Measurements from ENCODE around the gene SPAG16. TPM values are rescaled to one million over a fixed set of nuclear protein-coding genes. Genes with fewer than 3 reads are reported as not detected.

SPAG16 gene
- total RNA-seq, 1 experiment from 2014 or later = 17.2 TPM

- H3K4me2 ChIP-seq (ENCODE audit: low read length) = no peak overlapping the region
- intact Hi-C loops (cut with micrococcal nuclease) = loop anchor here (10.0 kb wide), 2 partner anchors 1156 to 1576 kb away; partner anchors contain the start of gene VWC2L
- TF ChIP-seq EZH2phosphoT487 (IDR thresholded peaks at IDR 0.05; ENCODE audit: borderline replicate concordance, low read length) = no peak
- no peak for TF ChIP-seq EZH2 (IDR thresholded peaks at IDR 0.05; ENCODE audit: low read length, unreplicated experiment)
- TF ChIP-seq CTCF (conservative IDR thresholded peaks at IDR 0.05; ENCODE audit: low read depth, low read length) = no peak
- no peaks in the 10 kb centered on the region for H3K36me3 ChIP-seq (ENCODE audit: low read depth, low read length)
- H4K20me1 ChIP-seq (ENCODE audit: low read length) = no peaks in the 10 kb centered on the region
- CTCF ChIA-PET = no interaction called here
- no peak overlapping the region for H3K27ac ChIP-seq (ENCODE audit: low read length)
- H3K79me2 ChIP-seq (ENCODE audit: low read length) = no peaks in the 10 kb centered on the region
- no peaks in the 10 kb centered on the region for H3K9me3 ChIP-seq (ENCODE audit: low read length)
- POLR2A ChIA-PET (ENCODE audit: unreplicated experiment) = no interaction called here
- no peaks in the 10 kb centered on the region for H3K27me3 ChIP-seq (ENCODE audit: low read length)
- no peak overlapping the region for H2AFZ ChIP-seq (ENCODE audit: low read length)
- no peaks in the 10 kb centered on the region for H3K9me2 ChIP-seq (replicated peaks; ENCODE audit: low read length)
- no peaks in the 10 kb centered on the region for H3F3A ChIP-seq (ENCODE audit: low read length, unreplicated experiment)
- H3K4me3 ChIP-seq (ENCODE audit: low read length) = no peak overlapping the region
- DNase-seq (no peak), ATAC-seq (no peak)
- H3K9ac ChIP-seq (ENCODE audit: low read length) = no peak overlapping the region
- no peaks in the 10 kb centered on the region for H3K4me1 ChIP-seq (ENCODE audit: insufficient read depth, low read length)
- no TSS peak for BruUV-seq (replicated peaks)
Measured at GRCh38 chr2:213259266-213259665, 25.0 kb upstream of the SPAG16 start.

- Histone ChIP-seq H3K27me3 (ENCODE audit: low read length) (no peaks in the 10 kb centered on the region), H3K79me2 (ENCODE audit: low read length) (no peaks in the 10 kb centered on the region), H3K9me2 (replicated peaks; ENCODE audit: low read length) (no peaks in the 10 kb centered on the region), H2AFZ (ENCODE audit: low read length) (no peak overlapping the region), H3F3A (ENCODE audit: low read length, unreplicated experiment) (no peaks in the 10 kb centered on the region), H3K36me3 (ENCODE audit: low read depth, low read length) (no peaks in the 10 kb centered on the region), H3K4me1 (ENCODE audit: insufficient read depth, low read length) (no peaks in the 10 kb centered on the region), H3K27ac (ENCODE audit: low read length) (no peak overlapping the region), H3K9me3 (ENCODE audit: low read length) (no peaks in the 10 kb centered on the region), H3K9ac (ENCODE audit: low read length) (no peak overlapping the region), H3K4me3 (ENCODE audit: low read length) (no peak overlapping the region), H3K4me2 (ENCODE audit: low read length) (no peak overlapping the region), H4K20me1 (ENCODE audit: low read length) (no peaks in the 10 kb centered on the region)
- intact Hi-C loops (cut with micrococcal nuclease) = no loop called here
- POLR2A ChIA-PET (ENCODE audit: unreplicated experiment) = no interaction called here
- TF ChIP-seq EZH2 (IDR thresholded peaks at IDR 0.05; ENCODE audit: low read length, unreplicated experiment) (no peak), CTCF (conservative IDR thresholded peaks at IDR 0.05; ENCODE audit: low read depth, low read length) (no peak), EZH2phosphoT487 (IDR thresholded peaks at IDR 0.05; ENCODE audit: borderline replicate concordance, low read length) (no peak)
- ATAC-seq (no peak), DNase-seq (no peak)
- CTCF ChIA-PET = no interaction called here
- BruUV-seq (replicated peaks) = no TSS peak
Measured at GRCh38 chr2:213261237-213261636, 23.0 kb upstream of the SPAG16 start.

GRCh38 chr2:213261715-213262114, 22.5 kb upstream of the SPAG16 start:
- no peaks in the 10 kb centered on the region for H3K9me3 ChIP-seq (ENCODE audit: low read length)
- no peak overlapping the region for H2AFZ ChIP-seq (ENCODE audit: low read length)
- no peak overlapping the region for H3K9ac ChIP-seq (ENCODE audit: low read length)
- DNase-seq = no peak
- no peaks in the 10 kb centered on the region for H4K20me1 ChIP-seq (ENCODE audit: low read length)
- no peaks in the 10 kb centered on the region for H3F3A ChIP-seq (ENCODE audit: low read length, unreplicated experiment)
- H3K27ac ChIP-seq (ENCODE audit: low read length) = no peak overlapping the region
- no TSS peak for BruUV-seq (replicated peaks)
- ChIA-PET CTCF (no interaction called here), POLR2A (ENCODE audit: unreplicated experiment) (no interaction called here)
- H3K4me2 ChIP-seq (ENCODE audit: low read length) = no peak overlapping the region
- no peaks in the 10 kb centered on the region for H3K4me1 ChIP-seq (ENCODE audit: insufficient read depth, low read length)
- no peak for ATAC-seq
- TF ChIP-seq EZH2phosphoT487 (IDR thresholded peaks at IDR 0.05; ENCODE audit: borderline replicate concordance, low read length) (no peak), CTCF (conservative IDR thresholded peaks at IDR 0.05; ENCODE audit: low read depth, low read length) (no peak), EZH2 (IDR thresholded peaks at IDR 0.05; ENCODE audit: low read length, unreplicated experiment) (no peak)
- no peaks in the 10 kb centered on the region for H3K79me2 ChIP-seq (ENCODE audit: low read length)
- no peaks in the 10 kb centered on the region for H3K9me2 ChIP-seq (replicated peaks; ENCODE audit: low read length)
- no peaks in the 10 kb centered on the region for H3K36me3 ChIP-seq (ENCODE audit: low read depth, low read length)
- intact Hi-C loops (cut with micrococcal nuclease) = no loop called here
- H3K4me3 ChIP-seq (ENCODE audit: low read length) = no peak overlapping the region
- H3K27me3 ChIP-seq (ENCODE audit: low read length) = no peaks in the 10 kb centered on the region
